CD8-positive, alpha-beta memory T cell (primary cell): ENCODE data around the gene KCNS1. TPM values are rescaled to one million over a fixed set of nuclear protein-coding genes. Genes with fewer than 3 reads are reported as not detected.
A peak's percentile ranks its signal among the peaks of the same experiment; 100 is the strongest.

Experiments used
- CTCF ChIA-PET: fragments of 350-600 bp; sonication (Branson Sonifier 250); formaldehyde crosslinking; loops from one replicate; lab custom pipeline; 2021; ENCODE audit warnings: antibody characterized with exemption; lab: Charles Lee
- POLR2A ChIA-PET: fragments of 350-600 bp; sonication (Branson Sonifier 250); formaldehyde crosslinking; loops from one replicate; lab custom pipeline; 2021; ENCODE audit warnings: antibody characterized with exemption; lab: Charles Lee
- DNase-seq, 5 donors: peaks; one replicate each; pipeline versions ENCODE4 v3.0.0 to v3.0.0-alpha.2; 2020 to 2022; ENCODE audit warnings: mixed read lengths in 1 of 5
- H3K27ac ChIP-seq: one replicate; pipeline ENCODE4 v1.7.0; 2013; ENCODE audit warnings: low read depth, mild to moderate bottlenecking, low read length, moderate library complexity
- H3K27me3 ChIP-seq: 2 replicates; pipeline ENCODE4 v1.7.0; 2013; ENCODE audit warnings: low read length, mild to moderate bottlenecking; ENCODE audit not compliant: insufficient read depth, poor library complexity, severe bottlenecking
- H3K36me3 ChIP-seq: 2 replicates; pipeline ENCODE4 v1.7.0; 2013; ENCODE audit warnings: mild to moderate bottlenecking, low read length, moderate library complexity; ENCODE audit not compliant: insufficient read depth
- H3K4me1 ChIP-seq: 2 replicates; pipeline ENCODE4 v1.7.0; 2013; ENCODE audit warnings: mild to moderate bottlenecking, low read length, moderate library complexity; ENCODE audit not compliant: insufficient read depth
- H3K4me3 ChIP-seq: 2 replicates; pipeline ENCODE4 v1.7.0; 2013; ENCODE audit warnings: mild to moderate bottlenecking, low read length
- H3K9me3 ChIP-seq: 2 replicates; pipeline ENCODE4 v1.7.0; 2013; ENCODE audit warnings: mild to moderate bottlenecking, low read length
- H3K27ac Mint-ChIP-seq, 8 donors: one replicate each; pipeline ENCODE4 v1.8.0; 2020 to 2021; ENCODE audit warnings: mixed read lengths in 8 of 8, mild to moderate bottlenecking in 6 of 8, inconsistent platforms in 3 of 8, moderate library complexity in 3 of 8
- H3K27me3 Mint-ChIP-seq, 2 donors: one replicate each; pipeline ENCODE4 v1.8.0; 2020 to 2021; ENCODE audit warnings: mixed read lengths in 2 of 2, mild to moderate bottlenecking in 1 of 2, moderate library complexity in 1 of 2
- H3K36me3 Mint-ChIP-seq, 3 donors: one replicate each; pipeline ENCODE4 v1.8.0; 2020 to 2021; ENCODE audit warnings: mixed read lengths in 3 of 3, inconsistent platforms in 1 of 3, mild to moderate bottlenecking in 1 of 3
- H3K4me1 Mint-ChIP-seq, 3 donors: one replicate each; pipeline ENCODE4 v1.8.0; 2020 to 2021; ENCODE audit warnings: mixed read lengths in 3 of 3, inconsistent platforms in 1 of 3, mild to moderate bottlenecking in 1 of 3
- H3K4me3 Mint-ChIP-seq, 7 donors: one replicate each; pipeline ENCODE4 v1.8.0; 2020 to 2021; ENCODE audit warnings: mixed read lengths in 7 of 7, mild to moderate bottlenecking in 6 of 7, moderate library complexity in 4 of 7, inconsistent platforms in 2 of 7
- H3K9me3 Mint-ChIP-seq, 5 donors: one replicate each; pipeline ENCODE4 v1.8.0; 2020 to 2022; ENCODE audit warnings: mixed read lengths in 5 of 5, mild to moderate bottlenecking in 3 of 5, moderate library complexity in 2 of 5, inconsistent platforms in 1 of 5
- polyA plus RNA-seq: library from polyadenylated mRNA; unstranded; fragments of 300-500 nt; fragmentation: Illumina TruSeq; gene quantifications from one replicate; pipeline ENCODE4 v1.2.3, GENCODE V29; 2021
- total RNA-seq, 2 experiments: library from RNA; stranded (reverse); gene quantifications; one replicate each; pipeline ENCODE4 v1.2.3, GENCODE V29; 2021

KCNS1 gene
- total and polyA plus RNA-seq, 3 experiments from 2014 or later: 0.16 to 0.28 TPM; not detected in 1

DNA sequence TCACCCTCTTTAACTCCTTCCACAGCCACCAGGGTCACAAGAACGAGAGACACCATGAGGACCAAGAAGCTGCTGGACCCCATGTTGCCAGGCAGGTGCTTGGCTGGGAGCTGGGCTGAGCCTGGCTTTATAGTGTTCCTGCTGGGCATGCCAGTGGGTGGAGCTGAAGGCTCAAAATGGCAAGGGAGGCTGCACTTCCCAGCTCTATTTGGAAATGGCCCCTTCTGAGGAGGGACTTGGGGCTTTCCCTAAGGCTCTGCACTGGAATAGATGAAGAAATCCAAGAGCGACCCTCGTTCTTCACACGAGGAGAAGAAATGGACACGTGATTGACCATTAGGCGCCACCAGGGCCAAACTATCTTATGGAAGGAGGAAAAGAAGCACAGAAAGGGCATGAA, 23.4 kb upstream of the KCNS1 start, which contains the start of gene WFDC12:
Gene WFDC12, minus strand, starts transcription at position 101 of the 400 bp plus-strand sequence. Its CDS starts 18 bp downstream, at position 83.
- Histone ChIP-seq H3K27ac (no peak within 1 kb of the TSS), H3K4me3 (no peak within 1 kb of the TSS), H3K36me3 (no peaks in the 10 kb centered on the region), H3K9me3 (no peaks in the 10 kb centered on the region), H3K27me3 (no peaks in the 10 kb centered on the region), H3K4me1 (no peaks in the 10 kb centered on the region)
- Mint-ChIP-seq H3K27me3 (peaks cover 19 to 40% of the 10 kb centered on the region in 2 donors), H3K27ac (no peak within 1 kb of the TSS), H3K4me3 (no peak within 1 kb of the TSS), H3K36me3 (peaks cover 0 to 4% (median 0%) of the 10 kb centered on the region in 3 donors), H3K9me3 (no peaks in the 10 kb centered on the region), H3K4me1 (no peaks in the 10 kb centered on the region)
- ChIA-PET CTCF (no interaction called here), POLR2A (no interaction called here)
- DNase-seq: no peak

GRCh38 chr20:45121388-45121787, 20.5 kb upstream of the KCNS1 start:
- no peak overlapping the region for H3K27ac ChIP-seq
- Mint-ChIP-seq H3K4me1 (no peaks in the 10 kb centered on the region), H3K4me3 (no peak overlapping the region), H3K27ac (no peak overlapping the region), H3K9me3 (no peaks in the 10 kb centered on the region), H3K27me3 (peaks cover 15 to 27% of the 10 kb centered on the region in 2 donors), H3K36me3 (peaks cover 0 to 4% (median 0%) of the 10 kb centered on the region in 3 donors)
- no peak overlapping the region for H3K4me3 ChIP-seq
- H3K36me3 ChIP-seq: no peaks in the 10 kb centered on the region
- ChIA-PET POLR2A (no interaction called here), CTCF (interaction anchor here (1.4 to 1.7 kb wide), 2 partner anchors 9 to 26 kb away, joined by 3 read pairs; no protein-coding TSS in a partner anchor)
- no peaks in the 10 kb centered on the region for H3K27me3 ChIP-seq
- DNase-seq: no peak
- H3K4me1 ChIP-seq: no peaks in the 10 kb centered on the region
- no peaks in the 10 kb centered on the region for H3K9me3 ChIP-seq

DNA sequence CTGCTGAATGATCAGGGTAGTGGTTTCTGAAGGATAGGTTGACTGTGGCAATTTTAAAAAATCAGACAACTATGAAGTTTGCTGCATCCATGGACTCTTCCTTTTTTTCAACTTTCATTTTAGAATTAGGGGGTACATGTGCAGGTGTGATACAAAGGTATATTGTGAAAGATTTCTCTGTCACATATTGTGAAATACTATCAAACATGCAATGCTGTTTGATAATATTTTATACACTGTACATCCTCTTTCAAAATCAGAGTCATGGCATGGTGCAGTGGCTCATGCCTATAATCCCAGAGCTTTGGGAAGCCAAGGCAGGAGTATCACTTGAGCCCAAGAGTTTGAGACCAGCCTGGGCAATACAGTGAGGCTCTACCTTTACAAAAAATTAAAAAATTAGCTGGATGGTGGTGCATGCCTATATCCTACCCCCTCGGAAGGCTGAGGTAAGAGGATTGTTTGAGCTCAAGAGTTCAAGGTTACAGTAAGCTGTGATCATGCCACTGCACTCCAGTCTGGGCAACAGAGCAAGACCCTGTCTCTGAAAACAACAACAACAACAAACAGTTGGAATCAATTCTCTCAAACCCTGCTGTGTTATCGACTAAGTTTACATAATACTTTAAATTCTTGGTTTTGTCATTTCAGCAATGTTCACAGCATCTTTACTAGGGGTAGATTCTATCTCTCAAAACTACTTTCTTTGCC, 18.8 kb upstream of the KCNS1 start:
- Histone ChIP-seq H3K27me3 (no peaks in the 10 kb centered on the region), H3K27ac (no peak overlapping the region), H3K4me1 (no peaks in the 10 kb centered on the region), H3K9me3 (no peaks in the 10 kb centered on the region), H3K36me3 (no peaks in the 10 kb centered on the region), H3K4me3 (no peak overlapping the region)
- Mint-ChIP-seq H3K4me1 (peaks cover 2 to 11% (median 5%) of the 10 kb centered on the region in 3 donors), H3K36me3 (peaks cover 0 to under 1% (median 0%) of the 10 kb centered on the region in 3 donors), H3K4me3 (no peak overlapping the region), H3K9me3 (no peaks in the 10 kb centered on the region), H3K27me3 (peaks cover 18 to 21% of the 10 kb centered on the region in 2 donors), H3K27ac (no peak overlapping the region)
- CTCF ChIA-PET: interaction anchor here (1.4 kb wide), 1 partner anchor 8 kb away, joined by 3 read pairs; no protein-coding TSS in a partner anchor
- DNase-seq: no peak
- POLR2A ChIA-PET: no interaction called here

- no peak overlapping the region for H3K27ac Mint-ChIP-seq
- POLR2A ChIA-PET: no interaction called here
Measured at GRCh38 chr20:45118028-45118427, 17.1 kb upstream of the KCNS1 start.

GRCh38 chr20:45117581-45117980, 16.7 kb upstream of the KCNS1 start:
- no peak for DNase-seq
- Mint-ChIP-seq H3K27ac (no peak overlapping the region), H3K9me3 (no peaks in the 10 kb centered on the region), H3K4me3 (no peak overlapping the region), H3K27me3 (peaks cover 12 to 20% of the 10 kb centered on the region in 2 donors), H3K4me1 (peaks cover 5 to 14% (median 8%) of the 10 kb centered on the region in 3 donors), H3K36me3 (no peaks in the 10 kb centered on the region)
- Histone ChIP-seq H3K4me3 (no peak overlapping the region), H3K36me3 (no peaks in the 10 kb centered on the region), H3K27me3 (no peaks in the 10 kb centered on the region), H3K9me3 (no peaks in the 10 kb centered on the region), H3K4me1 (no peaks in the 10 kb centered on the region), H3K27ac (no peak overlapping the region)
- ChIA-PET POLR2A (no interaction called here), CTCF (interaction anchor here (0.7 kb wide), 1 partner anchor 15 kb away, joined by 3 read pairs; no protein-coding TSS in a partner anchor)

More at GRCh38 chr20:45118028-45118427, 17.1 kb upstream of the KCNS1 start:
- Histone ChIP-seq H3K4me1 (no peaks in the 10 kb centered on the region), H3K27me3 (no peaks in the 10 kb centered on the region), H3K27ac (no peak overlapping the region), H3K9me3 (no peaks in the 10 kb centered on the region), H3K36me3 (no peaks in the 10 kb centered on the region), H3K4me3 (no peak overlapping the region)
- H3K27me3 Mint-ChIP-seq: peaks cover 12 to 20% of the 10 kb centered on the region in 2 donors
- CTCF ChIA-PET: no interaction called here
- H3K4me1 Mint-ChIP-seq: peaks cover 5 to 14% (median 8%) of the 10 kb centered on the region in 3 donors
- H3K9me3 Mint-ChIP-seq: no peaks in the 10 kb centered on the region
- H3K36me3 Mint-ChIP-seq: no peaks in the 10 kb centered on the region
- no peak overlapping the region for H3K4me3 Mint-ChIP-seq
- no peak for DNase-seq

DNA sequence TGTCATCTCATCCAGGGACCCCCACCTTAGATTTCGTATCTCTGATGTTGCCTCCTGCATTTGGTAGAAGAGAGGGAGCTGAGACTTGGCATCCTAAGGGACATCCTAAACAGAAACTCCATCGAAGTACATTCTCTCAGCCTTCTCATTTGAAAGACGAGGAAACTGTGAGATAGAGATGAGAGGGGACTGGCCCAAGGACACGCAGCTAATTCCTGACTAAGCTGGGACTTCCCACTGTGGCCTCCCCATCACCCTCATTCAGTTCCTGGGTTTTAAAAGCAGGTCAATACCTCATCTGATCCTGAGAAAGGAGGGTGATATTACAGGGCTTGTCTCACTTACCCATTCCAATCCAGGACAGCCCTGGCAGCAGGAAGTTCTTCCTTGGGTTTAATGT, 14.9 kb upstream of the KCNS1 start:
- CTCF ChIA-PET: no interaction called here
- H3K4me1 ChIP-seq: no peaks in the 10 kb centered on the region
- Mint-ChIP-seq H3K4me3 (no peak overlapping the region), H3K9me3 (no peaks in the 10 kb centered on the region), H3K27ac (no peak overlapping the region), H3K36me3 (no peaks in the 10 kb centered on the region), H3K4me1 (peaks cover 5 to 14% (median 8%) of the 10 kb centered on the region in 3 donors), H3K27me3 (peaks cover 14 to 20% of the 10 kb centered on the region in 2 donors)
- H3K36me3 ChIP-seq: no peaks in the 10 kb centered on the region
- DNase-seq: no peak
- no peaks in the 10 kb centered on the region for H3K27me3 ChIP-seq
- H3K9me3 ChIP-seq: no peaks in the 10 kb centered on the region
- no peak overlapping the region for H3K4me3 ChIP-seq
- H3K27ac ChIP-seq: no peak overlapping the region
- POLR2A ChIA-PET: no interaction called here

DNA sequence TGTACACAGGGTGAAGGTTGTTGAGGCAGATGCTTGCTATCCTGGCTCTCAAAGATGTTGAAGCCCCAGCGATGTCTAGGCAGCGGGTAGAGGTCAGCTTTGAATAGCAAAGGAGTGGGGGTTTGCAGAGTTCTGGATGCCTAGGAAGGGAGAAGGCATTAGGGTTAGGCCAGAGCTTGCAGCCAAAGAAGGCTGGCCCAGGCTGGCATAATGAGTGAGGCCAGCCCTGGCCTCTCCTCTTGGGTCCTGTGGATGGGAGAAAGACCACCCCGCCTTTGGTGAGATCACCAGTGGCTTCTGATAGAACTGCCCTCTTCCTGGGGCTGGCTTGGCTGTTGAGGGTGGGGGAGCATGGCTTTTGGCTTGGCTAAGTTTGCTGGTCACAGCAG, 14.5 kb upstream of the KCNS1 start:
- no peaks in the 10 kb centered on the region for H3K4me1 ChIP-seq
- Mint-ChIP-seq H3K9me3 (no peaks in the 10 kb centered on the region), H3K27me3 (peaks cover 14 to 17% of the 10 kb centered on the region in 2 donors), H3K4me1 (peaks cover 5 to 14% (median 8%) of the 10 kb centered on the region in 3 donors), H3K36me3 (no peaks in the 10 kb centered on the region), H3K4me3 (no peak overlapping the region), H3K27ac (peak overlapping the region in 2 of 8 donors; percentile 18 to 38)
- POLR2A ChIA-PET: no interaction called here
- no peak for DNase-seq
- no peaks in the 10 kb centered on the region for H3K9me3 ChIP-seq
- H3K27me3 ChIP-seq: no peaks in the 10 kb centered on the region
- no peak overlapping the region for H3K27ac ChIP-seq
- CTCF ChIA-PET: no interaction called here
- H3K36me3 ChIP-seq: no peaks in the 10 kb centered on the region
- no peak overlapping the region for H3K4me3 ChIP-seq
